GM18909 (cell line): ENCODE results near the gene AAR2.

Experiments
- ATAC-seq: cut with Tn5 transposase; IDR thresholded peaks from one replicate; pipeline ENCODE4 v1.9.1; 2021; ENCODE audit warnings: mild to moderate bottlenecking; ENCODE audit not compliant: unreplicated experiment, poor library complexity

The AAR2 gene

DNA sequence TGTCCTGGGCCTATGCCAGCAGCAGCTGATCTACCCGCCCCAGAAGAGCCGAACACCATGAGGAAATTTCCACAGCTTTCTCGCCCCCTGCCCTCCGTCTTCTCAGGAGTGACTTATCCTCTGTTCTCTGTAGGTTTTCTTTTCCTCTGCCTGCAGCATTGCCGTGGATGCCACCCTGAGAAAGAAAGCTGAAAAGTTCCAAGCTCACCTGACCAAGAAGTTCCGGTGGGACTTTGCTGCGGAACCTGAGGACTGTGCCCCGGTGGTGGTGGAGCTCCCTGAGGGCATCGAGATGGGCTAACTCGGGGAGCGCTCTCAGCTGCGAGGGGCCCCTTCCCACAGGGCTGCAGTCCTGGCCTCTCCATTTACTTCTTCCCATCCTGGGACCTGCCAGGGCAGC is 19.2 kb downstream of the AAR2 start:
- ATAC-seq, result no peak

DNA sequence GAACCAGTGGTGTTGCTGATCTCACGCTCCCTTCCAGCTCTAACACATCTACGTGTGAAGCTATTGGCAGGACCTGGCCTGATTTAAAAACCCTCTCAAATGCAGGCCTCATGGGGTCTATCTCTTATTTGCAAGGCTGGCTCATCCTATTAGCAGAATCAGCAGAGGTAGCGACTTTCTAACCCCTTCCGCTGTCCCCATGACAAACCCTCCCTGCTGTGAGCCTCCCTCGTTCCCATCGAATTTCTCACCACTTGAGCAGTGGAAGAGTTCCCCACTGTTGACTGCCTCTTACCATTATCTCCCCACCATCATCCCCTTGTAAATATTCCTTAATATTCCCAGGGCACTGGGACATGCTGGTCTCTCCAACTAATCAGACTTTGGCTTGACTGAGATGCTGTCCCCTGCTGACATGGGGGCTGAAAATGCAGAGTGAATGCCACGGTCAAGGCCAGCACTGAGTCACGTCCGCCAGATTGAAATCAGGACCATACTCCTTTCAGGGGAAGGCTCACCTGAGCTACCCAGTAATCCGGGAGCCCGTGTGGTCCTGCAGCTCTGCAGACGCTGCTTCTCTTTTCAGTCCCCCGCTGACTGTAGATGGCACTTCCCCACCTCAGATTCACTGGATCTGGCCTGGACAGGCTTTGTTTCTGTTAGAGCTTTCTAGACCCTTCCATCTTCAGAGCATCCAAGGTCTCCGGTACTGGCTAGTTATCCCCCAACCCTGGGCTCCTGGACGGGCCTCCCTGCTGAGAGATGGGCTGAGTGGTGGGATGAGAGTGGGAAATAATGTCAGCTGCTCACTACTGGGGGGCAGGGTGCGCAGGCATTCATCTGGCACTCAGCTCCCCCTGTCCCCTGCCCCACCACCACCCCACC is 23.1 kb downstream of the AAR2 start:
- ATAC-seq, result no peak

DNA sequence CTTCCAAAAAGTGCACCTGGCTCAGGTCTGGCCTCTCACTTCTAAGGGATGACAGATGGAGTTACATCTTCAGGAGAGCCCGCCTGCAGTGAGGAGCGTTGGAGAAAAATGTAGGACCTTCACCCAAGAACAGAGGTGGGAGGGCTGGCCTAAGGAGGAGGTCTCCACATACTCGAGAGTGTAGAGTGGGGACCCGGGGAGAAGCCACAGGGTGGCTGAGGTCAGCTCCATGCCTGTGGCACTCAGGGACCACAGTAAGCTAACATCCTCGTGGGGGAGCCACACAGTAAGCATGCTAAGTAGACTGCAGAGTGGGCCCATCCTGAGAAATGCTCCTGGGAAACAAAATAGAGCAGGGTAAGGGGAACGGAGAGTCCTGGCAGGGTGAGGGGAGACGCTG is 24.0 kb downstream of the AAR2 start:
- no peak for ATAC-seq

DNA sequence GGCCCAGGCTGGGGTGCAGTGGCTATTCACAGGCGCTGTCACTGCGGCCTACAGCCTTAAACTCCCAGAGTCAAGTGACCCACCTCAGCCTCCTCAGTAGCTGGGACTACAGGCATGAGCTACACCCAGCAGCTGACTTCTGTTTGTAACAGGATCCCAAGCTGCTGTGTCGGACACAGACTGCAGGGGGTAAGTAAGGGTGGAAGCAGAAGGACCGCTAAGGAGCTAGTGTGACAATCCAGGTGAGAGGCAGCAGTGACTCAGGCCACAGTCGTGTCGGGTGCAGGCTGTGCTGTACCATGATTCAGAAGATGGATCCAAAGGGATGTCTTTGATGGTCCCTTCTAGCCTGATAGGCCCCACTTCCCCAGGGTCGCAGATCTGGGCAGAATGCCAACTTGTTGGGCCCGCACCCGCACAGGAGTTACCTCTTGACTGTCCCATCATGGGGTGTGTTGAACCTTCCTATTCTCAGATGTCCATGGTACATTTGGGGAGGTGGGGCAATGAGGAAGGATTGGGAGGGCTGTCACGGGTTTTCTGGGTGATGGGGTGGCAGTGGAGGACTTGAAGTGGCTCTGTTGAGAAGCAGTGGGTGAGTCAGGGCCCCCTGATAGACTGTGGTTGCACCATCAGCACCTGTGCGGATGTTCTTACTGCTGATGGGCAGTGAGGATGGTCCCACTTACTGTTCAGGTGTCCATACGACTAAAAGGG is 25.3 kb downstream of the AAR2 start:
- ATAC-seq, result no peak

DNA sequence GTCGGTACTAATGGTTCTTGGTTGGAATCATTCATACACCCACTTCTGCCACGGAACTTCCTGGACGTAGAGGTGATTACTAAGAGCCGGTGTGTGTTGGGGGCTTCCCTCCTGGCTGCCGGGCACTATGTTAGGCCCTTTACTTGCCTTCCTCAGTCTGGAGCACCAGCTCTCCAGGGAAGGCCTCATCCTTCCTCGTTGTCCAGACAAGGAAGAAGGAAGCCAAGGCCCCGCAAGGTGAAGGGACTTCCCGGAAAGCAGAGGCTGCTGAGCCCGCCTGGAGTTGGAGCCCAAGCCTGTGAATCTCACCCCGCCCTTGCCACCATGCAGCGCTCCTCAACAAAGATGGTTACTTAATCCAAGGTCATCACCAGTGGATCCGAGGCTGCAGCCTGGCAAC is 26.2 kb downstream of the AAR2 start:
- ATAC-seq, result no peak

DNA sequence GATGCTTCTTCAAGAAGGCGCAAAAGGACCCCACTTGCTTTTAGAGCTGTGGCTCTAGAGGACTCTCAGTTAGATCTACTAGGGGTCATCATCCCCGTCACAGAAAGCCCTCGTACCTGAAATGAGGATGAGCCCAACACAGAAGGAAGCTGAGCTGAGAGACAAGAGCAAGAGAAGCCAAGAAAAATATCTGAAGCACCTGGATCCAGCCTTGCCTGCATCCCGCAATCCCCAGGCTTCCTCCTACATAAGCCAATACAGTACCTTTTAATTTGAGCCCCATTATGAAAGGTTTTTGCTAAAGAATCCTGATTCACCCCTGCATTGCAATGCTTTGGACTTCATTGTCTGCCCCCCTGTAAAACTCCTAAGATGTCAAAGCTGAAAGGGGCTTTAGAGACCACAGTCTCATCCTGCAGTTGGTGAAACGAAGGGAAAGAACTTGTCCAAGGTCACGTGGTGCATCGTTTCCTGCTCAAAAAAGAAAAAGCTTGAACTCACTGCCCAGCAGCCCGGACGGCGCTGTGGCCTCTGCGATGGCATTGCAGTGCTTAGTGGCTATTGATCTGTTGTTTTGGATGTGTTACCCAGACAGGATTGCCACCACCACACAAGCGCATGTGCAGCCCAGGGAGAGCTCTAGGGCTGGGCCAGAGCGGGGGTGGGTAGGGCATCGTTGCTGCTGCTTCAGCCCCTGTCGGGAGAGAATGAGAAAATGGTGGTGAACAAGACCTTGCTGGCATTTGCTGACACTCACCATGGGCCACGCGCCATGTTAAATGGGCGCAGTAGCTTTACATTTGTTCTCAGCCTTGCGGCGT is 28.4 kb downstream of the AAR2 start:
- ATAC-seq, result no peak

DNA sequence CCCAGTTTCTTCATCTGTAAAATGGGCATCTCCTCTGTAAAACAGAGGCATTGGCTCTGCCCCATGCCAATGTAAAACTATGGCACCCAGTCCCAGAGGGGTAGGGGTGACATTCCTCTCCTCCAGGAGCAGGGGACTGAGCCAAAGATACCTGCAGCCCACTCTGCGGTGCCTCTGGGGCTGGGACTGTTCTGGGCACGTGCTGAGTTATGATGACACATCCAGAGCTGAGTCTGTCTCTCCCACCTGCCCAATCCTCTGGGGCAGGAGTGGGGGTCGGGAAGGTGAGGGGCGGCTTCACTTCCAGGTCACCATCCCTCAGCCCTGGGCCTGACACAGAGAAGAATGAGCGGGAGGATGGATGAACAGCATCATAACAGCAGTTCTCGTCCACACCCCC is 29.9 kb downstream of the AAR2 start:
- no peak for ATAC-seq

DNA sequence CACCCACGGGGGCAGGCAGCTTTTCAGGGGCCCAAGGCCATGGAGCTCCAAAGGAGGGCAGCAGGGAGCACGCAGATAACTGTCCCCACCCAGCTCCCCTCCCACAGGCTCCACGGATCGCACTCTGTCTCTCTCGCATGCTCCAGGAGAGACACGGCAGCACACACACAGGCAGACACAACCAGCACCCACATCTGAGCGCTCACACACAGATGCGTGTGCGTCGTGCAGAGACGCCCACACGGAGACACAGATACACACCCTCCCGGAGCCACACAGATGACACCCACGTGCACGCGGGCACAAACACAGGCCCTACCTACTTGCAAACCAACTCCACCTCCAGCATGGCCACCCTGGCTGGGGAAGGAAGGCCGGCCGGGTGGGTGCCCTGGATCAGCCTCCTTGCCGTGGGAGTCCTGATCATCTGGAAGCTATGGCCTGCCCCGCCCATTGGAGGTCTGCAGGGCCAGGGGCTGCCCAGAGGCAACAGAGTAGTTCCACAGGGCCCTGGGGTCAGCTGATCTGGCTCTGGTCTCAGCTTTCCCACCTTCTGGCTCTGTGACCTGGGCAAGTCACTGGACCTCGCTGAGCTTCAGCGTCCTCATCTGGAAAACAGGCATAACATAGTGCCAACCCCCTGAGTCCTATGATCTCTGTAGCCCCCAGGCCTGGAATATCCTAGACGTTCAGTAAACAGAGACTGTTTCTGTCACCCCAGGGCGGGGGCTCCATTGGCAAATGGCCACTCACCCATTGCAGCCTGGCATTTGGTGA is 31.5 kb downstream of the AAR2 start:
- ATAC-seq, result no peak

DNA sequence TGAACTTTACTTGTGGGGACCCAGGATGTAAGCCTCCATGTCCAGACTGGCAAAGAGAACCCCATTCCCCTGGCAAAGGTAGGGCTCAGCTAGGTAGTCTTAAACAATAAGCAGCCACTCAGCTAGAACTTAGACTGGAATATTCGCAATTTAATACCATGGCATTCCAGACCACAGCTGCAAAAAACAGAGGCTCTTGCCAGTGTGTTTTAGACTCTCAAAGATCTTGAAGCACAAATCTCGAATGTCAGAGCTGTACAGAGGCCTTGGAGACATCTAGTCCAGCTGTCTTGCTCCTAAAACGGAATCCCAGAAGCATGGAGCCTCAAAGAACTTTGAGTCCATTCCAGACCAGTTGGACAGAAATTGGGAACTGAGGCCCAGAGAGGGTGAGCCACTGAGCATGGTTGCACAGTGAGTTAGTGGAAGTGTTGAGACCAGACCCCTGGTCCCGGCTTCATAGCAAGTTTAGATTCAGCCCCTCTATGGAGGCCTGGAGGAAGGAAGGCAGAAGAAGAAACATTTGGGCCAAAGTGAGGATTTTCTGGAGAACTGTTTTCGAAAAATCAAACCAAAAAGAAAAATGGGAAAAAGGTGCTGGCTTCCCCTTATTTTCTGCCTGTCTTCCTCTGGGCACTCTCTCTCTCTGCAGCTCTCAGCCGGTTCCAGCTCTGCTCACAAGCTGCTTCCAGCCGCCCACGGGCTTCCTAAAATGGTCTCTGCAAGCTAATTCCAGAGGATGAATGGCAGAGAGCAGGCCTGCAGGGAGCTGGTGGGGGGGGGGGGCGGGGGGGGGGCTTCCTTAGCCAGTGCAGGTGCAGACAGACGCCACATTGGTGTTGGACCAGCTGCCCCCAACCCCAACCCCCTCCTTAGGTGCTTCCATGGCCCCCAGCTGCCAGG is 32.4 kb downstream of the AAR2 start:
- ATAC-seq, result no peak

DNA sequence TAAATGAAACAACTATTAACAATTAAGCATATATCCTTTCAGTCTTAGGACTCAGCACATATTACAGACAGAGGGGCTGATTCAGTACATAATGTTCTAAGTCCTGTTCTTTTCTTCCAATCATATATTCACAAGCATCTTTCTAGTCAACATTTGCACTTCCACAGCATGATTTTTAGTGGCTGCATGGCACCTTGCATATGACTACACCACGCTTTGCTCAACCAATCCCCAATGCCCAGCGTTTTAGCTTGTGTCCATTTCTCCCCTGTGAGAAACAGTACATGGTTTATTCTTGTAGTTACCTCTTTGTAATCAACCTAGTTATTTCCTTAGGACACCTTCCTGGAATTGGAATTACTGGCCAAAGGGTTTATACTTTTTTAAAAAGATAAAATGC is 33.2 kb downstream of the AAR2 start:
- ATAC-seq, result no peak

DNA sequence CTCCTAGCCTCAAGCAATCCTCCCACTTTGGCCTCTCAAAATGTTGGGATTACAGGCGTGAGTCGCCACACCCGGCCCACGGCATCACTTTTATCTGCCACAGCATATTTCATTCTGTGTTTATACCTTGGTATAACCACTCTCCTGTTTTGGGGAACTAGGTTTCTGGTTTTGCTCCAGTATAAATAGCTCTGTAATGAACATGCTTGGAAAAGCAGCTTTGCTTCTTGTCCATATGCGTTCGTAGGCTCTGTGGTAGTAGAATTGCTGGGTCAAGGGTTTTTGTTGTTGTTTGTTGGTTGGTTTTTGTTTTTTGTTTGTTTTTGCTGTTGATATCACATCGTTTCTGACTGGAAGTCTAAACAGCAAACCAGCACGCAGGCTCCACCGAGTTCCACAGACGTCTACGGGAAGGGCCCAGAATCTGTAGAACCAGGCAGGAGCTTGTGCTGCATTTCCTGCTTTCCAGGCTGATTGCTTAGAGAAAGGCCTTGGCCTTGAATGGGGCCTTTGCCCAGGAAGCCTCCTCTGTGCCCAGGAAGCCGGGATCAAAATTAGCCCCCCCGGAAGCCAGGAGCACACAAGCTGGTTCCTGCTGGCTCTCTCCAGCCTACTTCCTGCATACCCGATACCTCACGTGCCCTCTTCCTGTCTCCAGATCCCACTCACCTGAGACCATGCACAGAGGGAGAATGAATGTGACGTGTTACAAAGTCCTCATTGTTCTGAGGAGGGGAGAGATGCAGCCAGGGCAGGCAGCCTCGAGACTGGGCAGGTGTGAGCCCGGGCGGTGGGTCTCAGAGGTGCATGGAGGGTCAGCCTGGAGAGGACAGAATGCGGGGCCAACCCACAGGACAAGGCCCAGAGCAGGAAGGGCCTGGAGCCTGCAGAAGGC is 34.7 kb downstream of the AAR2 start:
- ATAC-seq, result no peak

DNA sequence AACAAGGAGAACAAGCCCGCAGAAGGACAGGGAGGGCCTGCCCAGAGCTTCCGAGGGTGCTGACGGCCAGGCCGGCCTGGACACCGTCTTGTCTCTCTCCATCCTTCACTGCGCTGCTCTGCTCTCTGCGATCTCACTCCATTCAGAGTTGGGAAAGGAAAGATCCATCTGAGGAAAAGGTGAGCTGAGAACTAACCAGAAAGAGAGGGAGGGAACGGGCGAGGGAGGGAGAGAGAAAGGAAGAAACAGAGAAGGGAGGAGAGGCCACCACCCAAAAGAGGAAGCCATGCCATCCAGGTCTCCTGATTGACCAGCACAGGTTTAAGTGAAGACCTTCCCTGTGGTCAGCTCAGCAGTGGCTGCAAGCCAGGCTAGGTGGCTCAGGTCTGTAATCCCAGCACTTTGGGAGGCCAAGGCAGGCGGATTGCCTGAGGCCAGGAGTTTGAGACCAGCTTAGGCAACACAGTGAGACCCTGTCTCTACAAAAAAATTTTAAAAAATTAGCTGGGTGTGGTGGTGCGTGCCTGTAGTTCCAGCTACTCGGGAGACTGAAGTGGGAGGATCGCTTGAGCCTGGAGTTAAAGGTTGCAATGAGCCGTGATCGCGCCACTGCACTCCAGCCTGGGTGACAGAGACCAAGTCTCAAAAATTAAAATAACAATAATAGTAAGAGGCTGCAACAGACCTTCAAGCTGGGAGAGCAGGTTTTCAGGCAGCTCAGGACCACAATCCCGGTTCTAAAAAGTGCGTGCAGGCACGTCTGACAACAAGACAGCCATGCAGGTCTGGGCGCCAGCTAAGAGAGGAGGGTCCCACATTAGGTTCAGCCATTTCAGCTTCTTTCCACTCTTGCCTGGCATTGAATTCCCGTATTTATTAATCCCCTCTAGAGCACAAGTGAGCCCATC is 35.6 kb downstream of the AAR2 start:
- no peak for ATAC-seq

DNA sequence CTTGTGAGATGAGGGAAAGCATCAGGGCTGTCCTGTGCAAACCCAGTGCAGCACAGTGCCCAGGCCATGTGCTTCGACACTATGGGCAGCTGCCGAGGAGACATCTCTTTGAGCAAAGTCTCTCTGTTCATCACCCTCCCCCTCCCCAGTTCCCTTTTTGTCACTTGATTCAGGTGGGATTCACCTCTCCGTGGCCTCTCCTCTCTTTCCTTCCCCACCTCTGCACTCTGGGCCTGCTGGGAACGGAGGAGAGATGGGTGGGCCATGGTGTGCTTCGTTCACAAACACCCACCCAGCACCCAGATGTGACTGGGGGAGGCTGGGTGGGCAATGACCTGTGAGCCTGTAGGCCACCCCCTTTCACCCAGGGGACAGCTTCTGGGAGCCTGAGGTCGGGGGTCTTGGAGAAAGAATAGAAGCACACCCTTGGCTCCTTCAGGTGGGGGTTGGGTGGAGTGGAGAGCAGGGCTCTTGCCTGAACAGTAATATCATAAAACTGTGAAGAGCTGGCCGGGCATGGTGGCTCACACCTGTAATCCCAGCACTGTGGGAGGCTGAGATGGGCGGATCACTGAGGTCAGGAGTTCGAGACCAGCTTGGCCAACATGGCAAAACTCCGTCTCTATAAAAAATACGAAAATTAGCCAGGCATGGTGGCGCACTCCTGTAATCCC is 36.4 kb downstream of the AAR2 start:
- no peak for ATAC-seq

DNA sequence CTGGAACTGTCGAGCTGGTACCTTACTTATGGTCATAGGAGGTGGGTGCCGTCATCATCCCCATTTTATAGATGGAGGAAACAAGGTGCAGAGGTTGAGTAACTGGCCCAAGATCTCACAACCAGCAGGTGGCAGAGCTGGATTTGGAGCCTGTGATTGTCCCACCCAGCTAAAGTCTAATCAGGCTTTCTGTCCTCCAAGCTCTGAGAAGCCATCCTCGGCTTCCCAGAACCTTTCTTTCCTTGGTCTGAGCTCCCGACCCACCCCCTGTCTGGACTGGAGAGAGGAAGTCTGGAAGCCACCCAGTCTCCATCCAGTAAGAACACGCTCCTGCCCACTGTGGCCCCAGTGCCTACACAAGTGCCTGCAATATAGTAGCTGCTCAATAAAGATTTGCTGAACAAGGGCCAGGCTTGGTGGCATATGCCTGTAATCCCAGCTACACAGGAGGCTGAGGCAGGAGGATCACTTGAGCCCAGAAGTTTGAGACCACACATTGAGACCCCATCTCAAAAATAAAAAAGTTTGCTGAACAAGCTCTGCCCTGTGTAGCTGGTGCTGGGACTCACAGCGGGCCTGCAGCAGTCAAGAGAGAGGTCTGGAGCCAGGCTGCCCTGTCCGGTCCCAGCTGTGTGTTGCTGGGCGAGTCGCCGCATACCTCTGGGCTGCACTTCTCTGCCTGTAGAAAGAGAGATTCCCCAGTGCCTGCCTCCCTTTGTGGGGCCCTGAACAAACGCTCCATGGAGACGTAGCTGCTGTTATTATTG is 37.3 kb downstream of the AAR2 start:
- no peak for ATAC-seq

DNA sequence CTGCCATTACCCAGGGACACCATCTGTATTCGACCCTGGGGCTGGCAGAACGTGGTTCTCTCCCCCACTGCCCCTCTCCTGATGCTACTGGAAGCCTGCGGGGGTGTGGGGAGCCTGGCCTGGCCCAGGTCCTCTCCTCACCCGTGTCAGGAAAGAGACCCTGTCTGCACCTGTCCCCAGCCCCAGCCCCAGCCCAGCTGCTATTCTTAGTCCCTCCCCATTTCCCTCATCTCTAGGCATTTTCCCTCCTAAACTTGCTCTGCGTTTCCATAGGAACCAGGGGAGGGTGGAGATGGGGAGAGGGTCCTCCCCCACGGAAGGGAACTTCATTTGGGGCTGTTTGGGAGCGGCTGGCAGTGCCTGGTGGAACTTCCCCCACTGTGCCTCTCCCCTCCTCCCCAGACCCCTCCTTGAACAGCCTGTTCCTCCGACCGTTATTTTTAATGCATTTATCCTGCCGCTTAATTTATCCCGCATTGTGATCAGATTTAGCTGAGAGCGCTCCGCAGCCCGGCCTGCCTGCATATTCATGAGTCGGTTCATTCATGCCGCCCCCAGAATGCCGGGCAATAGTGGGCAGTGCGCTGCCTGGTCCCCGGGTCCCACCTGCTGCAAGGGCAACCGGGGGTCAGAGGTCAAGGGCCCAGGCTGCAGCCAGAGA is 38.0 kb downstream of the AAR2 start:
- no peak for ATAC-seq
